Brain microvascular endothelial cell (primary cell): Measurements from ENCODE around the gene CD6.

Experiments
- DNase-seq: peaks from one replicate; pipeline ENCODE4 v3.0.0-alpha.2; 2020
- H3K27ac ChIP-seq: fragments of 250-450 bp; sonication (Bioruptor Pico); 2 replicates; pipeline ENCODE4 v1.5.1; 2020; ENCODE audit warnings: mild to moderate bottlenecking, moderate library complexity
- H3K27me3 ChIP-seq: fragments of 250-450 bp; sonication (Bioruptor Pico); replicated peaks from 2 replicates; pipeline ENCODE4 v1.5.1; 2020; ENCODE audit warnings: mild to moderate bottlenecking
- H3K36me3 ChIP-seq: fragments of 250-450 bp; sonication (Bioruptor Pico); replicated peaks from 2 replicates; pipeline ENCODE4 v1.5.1; 2020; ENCODE audit warnings: mild to moderate bottlenecking
- H3K4me3 ChIP-seq: 2 replicates; pipeline ENCODE4 v1.5.1; 2011; ENCODE audit warnings: low read depth, mild to moderate bottlenecking, control low read depth, low read length, moderate library complexity
- in situ Hi-C: cut with HindIII; loops from 2 replicates; pipeline ENCODE4 v1.10.0; 2017; ENCODE audit warnings: low sequenced_read_pairs, low pct_ligation_motif_present
- TF ChIP-seq, protein P1 (sequence below): IDR thresholded peaks from 2 replicates; pipeline ENCODE4 v1.5.1; 2011; ENCODE audit warnings: low read depth, mild to moderate bottlenecking, moderate library complexity, low read length, control low read depth, inconsistent platforms; ENCODE audit errors: missing control alignments

The CD6 gene

DNA sequence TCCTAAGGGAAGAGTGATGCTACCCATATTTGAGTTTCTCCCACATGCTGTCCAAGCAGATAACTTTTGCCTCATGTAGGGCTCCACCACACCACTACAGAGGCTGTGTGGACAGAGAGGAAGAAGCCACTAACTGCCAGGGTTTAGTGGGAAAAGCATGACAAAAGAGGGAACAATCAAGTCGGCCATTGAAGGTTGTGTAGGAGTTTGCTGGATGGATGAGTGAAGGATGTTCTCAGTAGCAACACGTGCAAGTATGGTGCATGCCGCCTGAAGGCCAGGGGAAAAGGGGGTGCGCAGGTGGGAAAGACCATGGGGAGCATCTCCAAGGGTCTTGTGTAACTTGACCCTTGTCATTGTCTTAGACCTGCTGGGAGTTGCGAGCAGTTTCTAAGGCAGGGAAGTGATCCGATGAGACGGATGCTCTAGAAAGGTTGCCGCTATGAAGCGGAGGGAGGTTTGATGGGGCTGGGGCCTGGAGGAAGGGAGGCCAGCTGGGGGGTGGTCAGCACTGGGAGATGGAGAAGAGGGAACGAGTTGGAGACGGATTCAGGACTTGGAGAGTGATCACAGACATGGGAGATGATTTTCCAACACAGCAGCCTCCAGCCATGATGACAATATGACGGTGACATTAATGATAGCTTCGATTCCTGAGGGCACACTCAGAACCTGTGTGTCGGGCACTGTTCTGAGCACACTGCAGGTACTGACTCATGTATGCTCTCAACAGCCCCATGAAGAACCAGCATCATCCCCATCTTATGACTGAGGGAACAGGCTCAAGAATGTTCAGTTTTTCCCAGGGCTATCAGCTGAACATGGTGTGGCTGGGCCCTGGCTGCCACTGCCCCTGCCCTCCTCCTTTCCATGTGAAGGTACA, 53.7 kb downstream of the CD6 start:
- Histone ChIP-seq H3K27ac (no peak overlapping the region), H3K36me3 (no peaks in the 10 kb centered on the region), H3K27me3 (peaks cover 21% of the 10 kb centered on the region), H3K4me3 (no peak overlapping the region)
- no peak for DNase-seq
- in situ Hi-C loops = no loop called here
- TF ChIP-seq, protein P1, sequence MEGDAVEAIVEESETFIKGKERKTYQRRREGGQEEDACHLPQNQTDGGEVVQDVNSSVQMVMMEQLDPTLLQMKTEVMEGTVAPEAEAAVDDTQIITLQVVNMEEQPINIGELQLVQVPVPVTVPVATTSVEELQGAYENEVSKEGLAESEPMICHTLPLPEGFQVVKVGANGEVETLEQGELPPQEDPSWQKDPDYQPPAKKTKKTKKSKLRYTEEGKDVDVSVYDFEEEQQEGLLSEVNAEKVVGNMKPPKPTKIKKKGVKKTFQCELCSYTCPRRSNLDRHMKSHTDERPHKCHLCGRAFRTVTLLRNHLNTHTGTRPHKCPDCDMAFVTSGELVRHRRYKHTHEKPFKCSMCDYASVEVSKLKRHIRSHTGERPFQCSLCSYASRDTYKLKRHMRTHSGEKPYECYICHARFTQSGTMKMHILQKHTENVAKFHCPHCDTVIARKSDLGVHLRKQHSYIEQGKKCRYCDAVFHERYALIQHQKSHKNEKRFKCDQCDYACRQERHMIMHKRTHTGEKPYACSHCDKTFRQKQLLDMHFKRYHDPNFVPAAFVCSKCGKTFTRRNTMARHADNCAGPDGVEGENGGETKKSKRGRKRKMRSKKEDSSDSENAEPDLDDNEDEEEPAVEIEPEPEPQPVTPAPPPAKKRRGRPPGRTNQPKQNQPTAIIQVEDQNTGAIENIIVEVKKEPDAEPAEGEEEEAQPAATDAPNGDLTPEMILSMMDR = no peak

GRCh38 chr11:61025821-61026120, 54.3 kb downstream of the CD6 start:
- in situ Hi-C loops = no loop called here
- no peak for DNase-seq
- Histone ChIP-seq H3K27me3 (peaks cover 21% of the 10 kb centered on the region), H3K27ac (no peak overlapping the region), H3K4me3 (no peak overlapping the region), H3K36me3 (no peaks in the 10 kb centered on the region)
- TF ChIP-seq, protein P1 = no peak

DNA sequence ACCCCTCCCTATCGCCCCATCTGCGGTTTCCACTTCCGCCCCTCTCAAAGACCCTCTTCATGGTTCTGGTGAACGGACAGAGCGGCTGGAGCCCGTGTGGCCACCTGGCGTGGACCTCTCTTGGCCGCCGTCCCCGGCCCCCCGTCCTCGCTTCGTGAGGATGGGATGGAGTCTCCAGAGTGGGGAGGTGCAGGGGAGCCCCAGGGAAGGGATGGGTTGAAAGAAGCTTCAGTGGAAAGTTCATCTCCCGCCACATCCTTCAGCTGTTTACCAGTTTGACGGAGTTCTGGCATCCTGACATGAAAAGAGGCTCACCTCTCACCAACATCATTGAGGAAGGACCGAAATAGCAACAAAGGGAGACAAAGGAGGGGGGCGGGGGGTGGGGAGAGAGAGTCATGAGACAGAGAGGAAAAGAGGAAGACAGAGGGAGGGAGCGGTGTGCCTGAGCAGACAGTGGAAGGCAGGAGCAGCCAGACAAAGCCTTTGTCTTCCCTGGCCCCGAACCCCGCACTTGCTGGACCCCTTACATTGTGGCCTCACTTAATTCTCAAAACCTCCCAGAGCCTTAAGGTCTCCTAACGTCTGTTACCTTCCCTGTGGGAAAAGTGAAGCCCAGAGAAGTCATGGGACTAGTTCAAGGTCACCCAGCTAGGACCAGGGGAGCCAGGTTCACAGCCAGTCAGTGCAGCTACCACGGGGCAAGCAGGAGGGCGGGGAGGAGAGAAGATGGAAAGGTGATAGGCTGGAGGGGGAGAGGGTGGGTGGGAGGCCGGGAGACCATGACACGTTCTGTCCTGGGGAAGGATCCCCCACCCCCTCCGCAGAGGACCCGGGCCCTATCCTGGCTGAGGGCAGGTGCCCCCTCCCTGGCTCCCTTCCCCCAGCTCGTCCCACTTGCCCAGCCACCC, 54.9 kb downstream of the CD6 start:
- Histone ChIP-seq H3K27me3 (peaks cover 17% of the 10 kb centered on the region), H3K4me3 (no peak overlapping the region), H3K27ac (no peak overlapping the region)

GRCh38 chr11:61027141-61027840, 55.8 kb downstream of the CD6 start:
- no peaks in the 10 kb centered on the region for H3K36me3 ChIP-seq
- H3K27ac ChIP-seq = no peak overlapping the region
- peaks cover 10% of the 10 kb centered on the region for H3K27me3 ChIP-seq
- no peak for DNase-seq
- TF ChIP-seq, protein P1 = no peak
- no peak overlapping the region for H3K4me3 ChIP-seq
- in situ Hi-C loops = no loop called here

More for the DNA sequence above, 54.9 kb downstream of the CD6 start:
- no peak for DNase-seq
- no peaks in the 10 kb centered on the region for H3K36me3 ChIP-seq
- TF ChIP-seq, protein P1 = no peak
- in situ Hi-C loops = no loop called here

DNA sequence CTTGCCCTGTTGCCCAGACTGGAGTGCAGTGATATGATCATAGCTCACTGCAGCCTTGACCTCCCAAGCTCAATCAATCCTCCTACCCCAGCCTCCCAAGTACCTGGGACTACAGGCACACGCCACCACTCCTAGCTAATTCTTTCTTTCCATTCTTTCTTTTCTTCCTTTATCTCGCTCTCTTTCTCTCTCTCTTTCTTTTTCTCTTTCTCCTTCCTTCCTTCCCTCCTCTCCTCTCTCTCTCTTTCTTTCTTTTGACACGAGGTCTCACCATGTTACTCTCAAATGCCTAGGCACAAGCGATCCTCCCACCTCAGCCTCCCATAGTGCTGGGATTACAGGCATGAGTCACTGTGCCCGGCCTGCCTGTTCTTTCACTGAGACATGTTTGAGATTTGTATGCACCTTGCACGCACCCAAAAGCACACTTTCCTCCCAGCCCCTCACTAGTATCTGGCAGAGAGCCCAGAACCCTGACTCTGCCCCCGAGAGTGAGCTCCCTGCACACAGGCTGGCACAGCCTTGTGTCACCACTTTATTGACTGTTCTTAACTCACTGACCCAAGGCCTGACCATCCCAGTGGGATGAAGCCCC, 56.8 kb downstream of the CD6 start:
- in situ Hi-C loops = no loop called here
- Histone ChIP-seq H3K27me3 (peaks cover 3% of the 10 kb centered on the region), H3K27ac (no peak overlapping the region), H3K4me3 (no peak overlapping the region), H3K36me3 (no peaks in the 10 kb centered on the region)
- DNase-seq = no peak
- TF ChIP-seq, protein P1 = no peak
